ENCODE measurements around the gene SHISA7. TPM values are rescaled to one million over a fixed set of nuclear protein-coding genes. Genes with fewer than 3 reads are reported as not detected.

Gene SHISA7
- total and polyA plus RNA-seq, 10 donors = 0.03 to 0.27 TPM; not detected in 8

DNA sequence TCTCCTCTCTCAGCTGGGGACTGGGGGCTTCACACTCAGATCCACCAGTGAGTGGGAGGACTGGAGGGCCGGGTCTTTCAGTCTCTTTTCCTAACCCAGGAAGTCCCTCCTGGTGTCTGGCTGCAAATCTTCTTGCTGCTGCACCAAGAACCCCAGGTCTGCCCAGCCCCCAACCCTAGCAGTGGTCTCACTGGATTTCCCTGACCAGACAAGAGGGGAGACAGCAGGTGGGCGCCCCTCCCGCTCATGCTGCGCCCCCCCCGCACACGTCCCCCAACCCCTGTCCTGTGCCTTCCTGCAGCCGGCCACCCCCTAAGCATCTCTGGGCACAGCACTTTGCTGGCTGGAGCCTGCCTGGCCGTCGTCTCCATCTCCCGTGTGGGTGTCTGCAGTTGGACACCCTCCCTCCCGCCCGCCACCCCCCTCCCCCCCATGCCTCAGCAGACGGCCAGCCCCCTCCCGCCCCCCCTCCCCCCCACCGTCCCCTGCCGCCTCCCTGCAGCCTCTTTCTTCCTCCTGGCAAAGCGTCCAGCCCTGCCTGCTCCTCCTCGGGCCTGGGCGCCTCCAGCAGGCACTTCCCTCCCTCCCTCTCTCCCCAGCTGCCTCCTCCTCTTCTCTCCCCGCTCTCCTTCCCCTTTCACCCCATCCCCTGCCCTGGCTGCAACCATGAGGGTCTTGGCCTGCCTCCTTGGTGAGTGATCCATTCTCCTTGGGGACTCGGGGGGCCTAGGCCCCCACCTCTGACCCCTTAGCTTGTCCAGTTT is 45.0 kb upstream of the SHISA7 start, which contains the start of gene SSC5D:
Gene SSC5D (plus strand): TSS at position 513 of the 764 bp plus-strand sequence. CDS start 154 bp downstream, at position 667.
- intact Hi-C loops (cut with DNase I; ENCODE audit: low total_unique reads) = no loop called here
- peaks cover 0 to 57% (median 3%) of the 10 kb centered on the region in 7 donors for H3K27me3 ChIP-seq (replicated peaks in 1 of 7)
- H3K4me1 ChIP-seq = peaks cover 12 to 84% (median 47%) of the 10 kb centered on the region in 6 donors
- peak within 1 kb of the TSS; percentile 13 to 87 (median 68) for H3K27ac ChIP-seq
- H3K36me3 ChIP-seq = peaks cover 0 to 12% (median 5%) of the 10 kb centered on the region in 6 donors
- H3K9me3 ChIP-seq = no peaks in the 10 kb centered on the region
- H3K4me3 ChIP-seq = peak within 1 kb of the TSS in 3 of 8 donors; percentile 5 to 30 (median 25)
- TF ChIP-seq, protein P1, sequence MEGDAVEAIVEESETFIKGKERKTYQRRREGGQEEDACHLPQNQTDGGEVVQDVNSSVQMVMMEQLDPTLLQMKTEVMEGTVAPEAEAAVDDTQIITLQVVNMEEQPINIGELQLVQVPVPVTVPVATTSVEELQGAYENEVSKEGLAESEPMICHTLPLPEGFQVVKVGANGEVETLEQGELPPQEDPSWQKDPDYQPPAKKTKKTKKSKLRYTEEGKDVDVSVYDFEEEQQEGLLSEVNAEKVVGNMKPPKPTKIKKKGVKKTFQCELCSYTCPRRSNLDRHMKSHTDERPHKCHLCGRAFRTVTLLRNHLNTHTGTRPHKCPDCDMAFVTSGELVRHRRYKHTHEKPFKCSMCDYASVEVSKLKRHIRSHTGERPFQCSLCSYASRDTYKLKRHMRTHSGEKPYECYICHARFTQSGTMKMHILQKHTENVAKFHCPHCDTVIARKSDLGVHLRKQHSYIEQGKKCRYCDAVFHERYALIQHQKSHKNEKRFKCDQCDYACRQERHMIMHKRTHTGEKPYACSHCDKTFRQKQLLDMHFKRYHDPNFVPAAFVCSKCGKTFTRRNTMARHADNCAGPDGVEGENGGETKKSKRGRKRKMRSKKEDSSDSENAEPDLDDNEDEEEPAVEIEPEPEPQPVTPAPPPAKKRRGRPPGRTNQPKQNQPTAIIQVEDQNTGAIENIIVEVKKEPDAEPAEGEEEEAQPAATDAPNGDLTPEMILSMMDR (IDR thresholded peaks at IDR 0.05 in 8 of 11, conservative IDR thresholded peaks at IDR 0.05 in 3 of 11) = no peak
- TF ChIP-seq POLR2AphosphoS5 (IDR thresholded peaks at IDR 0.05) = peak in 1 of 3 donors; percentile 39
- DNase-seq = no peak
- 22 to 40% (median 36%) methylated on average over 14 to 17 of the region's 21 CpGs for WGBS, 5 donors

DNA sequence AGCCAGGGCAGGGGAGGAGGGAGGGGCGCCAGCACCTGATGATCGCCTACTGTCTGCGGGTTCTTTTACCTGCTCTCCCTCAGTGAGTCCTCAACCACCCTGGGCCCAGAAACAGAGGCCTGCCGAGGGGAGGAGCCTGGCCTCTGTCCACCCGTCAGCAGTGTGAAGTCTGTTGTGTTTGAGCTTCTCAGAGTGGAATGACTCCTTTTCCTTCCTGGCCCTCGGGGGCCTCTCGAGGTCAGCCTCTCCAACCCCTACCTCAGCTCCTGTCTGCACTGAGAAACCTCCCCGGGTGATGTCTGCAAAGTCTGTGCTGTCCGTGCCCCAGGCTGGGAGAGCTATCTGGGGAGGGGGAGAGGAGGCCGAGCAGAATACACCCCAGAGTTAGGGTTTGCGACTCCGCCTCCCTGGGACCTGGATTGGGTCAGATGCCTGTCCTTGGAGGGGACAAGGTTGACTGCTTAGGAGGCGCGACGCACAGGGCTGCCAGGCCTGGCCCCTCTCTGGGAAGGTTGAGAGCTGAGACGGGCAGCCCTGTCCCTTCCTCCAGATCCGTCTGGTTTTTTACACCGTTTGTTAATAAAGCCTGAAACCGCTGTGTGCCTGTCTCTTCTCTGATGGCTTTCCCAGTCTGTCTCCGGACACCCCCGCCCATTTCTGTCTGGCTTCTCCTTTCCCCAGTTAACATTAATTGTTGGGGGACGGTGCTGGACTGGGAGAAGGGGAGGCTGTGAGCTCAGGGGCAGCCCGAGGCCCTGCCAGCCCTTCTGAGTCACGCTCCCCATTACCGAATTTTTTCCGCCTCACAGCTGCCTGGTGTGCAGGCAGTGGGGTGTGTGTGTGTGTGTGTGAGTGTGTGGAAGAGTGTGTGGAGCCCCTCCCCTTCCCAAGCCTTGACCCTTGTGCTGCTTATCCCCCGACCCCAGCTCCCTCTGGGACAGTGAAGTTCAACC is 44.1 kb upstream of the SHISA7 start:
- Histone ChIP-seq H3K4me3 (no peak overlapping the region), H3K27me3 (replicated peaks in 1 of 7) (peaks cover 0 to 49% (median 0%) of the 10 kb centered on the region in 7 donors), H3K9me3 (no peaks in the 10 kb centered on the region), H3K4me1 (peaks cover 12 to 82% (median 45%) of the 10 kb centered on the region in 6 donors), H3K27ac (peak overlapping the region; percentile 13 to 87 (median 66)), H3K36me3 (peaks cover 0 to 21% (median 13%) of the 10 kb centered on the region in 6 donors)
- no peak for DNase-seq
- intact Hi-C loops (cut with DNase I; ENCODE audit: low total_unique reads) = no loop called here
- WGBS, 5 donors = 43 to 70% (median 54%) methylated on average over 17 to 27 of the region's 27 CpGs
- TF ChIP-seq POLR2A (IDR thresholded peaks at IDR 0.05) = no peak
- TF ChIP-seq POLR2AphosphoS5 (IDR thresholded peaks at IDR 0.05) = no peak
- TF ChIP-seq, protein P1 (IDR thresholded peaks at IDR 0.05 in 8 of 11, conservative IDR thresholded peaks at IDR 0.05 in 3 of 11) = no peak

DNA sequence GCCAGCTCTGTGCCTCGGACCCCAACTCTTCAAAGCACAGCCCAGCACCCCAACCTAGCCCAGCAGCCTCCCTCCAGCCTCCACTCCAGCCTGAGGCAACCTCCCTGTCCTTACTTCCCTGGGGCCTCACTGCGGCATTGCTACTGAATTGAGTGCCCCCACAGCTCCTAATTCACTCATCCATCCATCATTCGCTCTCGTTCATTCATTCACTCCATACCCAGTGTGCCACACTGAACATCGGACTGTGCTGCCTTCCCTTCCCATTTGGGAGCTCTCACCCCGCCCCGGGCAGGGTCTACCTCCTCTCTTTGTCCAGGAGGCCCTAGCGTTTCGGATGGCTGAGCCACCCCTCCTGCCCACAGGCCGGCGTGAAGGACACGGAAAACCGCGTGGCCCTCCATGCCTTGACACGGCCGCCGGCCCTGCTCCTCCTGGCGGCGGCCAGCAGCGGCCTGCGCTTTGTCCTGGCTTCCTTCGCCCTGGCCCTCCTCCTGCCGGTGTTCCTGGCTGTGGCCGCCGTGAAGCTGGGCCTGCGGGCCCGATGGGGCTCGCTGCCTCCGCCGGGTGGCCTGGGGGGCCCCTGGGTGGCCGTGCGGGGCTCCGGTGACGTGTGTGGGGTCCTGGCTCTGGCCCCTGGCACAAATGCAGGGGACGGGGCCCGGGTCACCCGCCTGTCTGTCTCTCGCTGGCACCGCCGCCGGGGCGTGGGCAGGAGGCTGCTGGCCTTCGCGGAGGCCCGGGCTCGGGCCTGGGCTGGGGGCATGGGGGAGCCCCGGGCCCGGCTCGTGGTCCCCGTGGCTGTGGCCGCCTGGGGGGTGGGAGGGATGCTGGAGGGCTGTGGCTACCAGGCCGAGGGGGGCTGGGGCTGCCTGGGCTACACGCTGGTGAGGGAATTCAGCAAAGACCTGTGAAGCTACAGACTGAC is 43.2 kb upstream of the SHISA7 start:
- intact Hi-C loops (cut with DNase I; ENCODE audit: low total_unique reads) = no loop called here
- Histone ChIP-seq H3K27ac (peak overlapping the region in 7 of 8 donors; percentile 55 to 87 (median 66)), H3K36me3 (peaks cover 0 to 30% (median 22%) of the 10 kb centered on the region in 6 donors), H3K4me3 (peak overlapping the region in 1 of 8 donors; percentile 78), H3K9me3 (no peaks in the 10 kb centered on the region), H3K27me3 (replicated peaks in 1 of 7) (peaks cover 0 to 39% (median 0%) of the 10 kb centered on the region in 7 donors), H3K4me1 (peaks cover 12 to 72% (median 41%) of the 10 kb centered on the region in 6 donors)
- DNase-seq = no peak
- 61 to 82% (median 80%) methylated on average over 15 to 53 of the region's 53 CpGs for WGBS, 5 donors
- TF ChIP-seq POLR2AphosphoS5 (IDR thresholded peaks at IDR 0.05) = peak in 2 of 3 donors; percentile 9 to 32
- TF ChIP-seq POLR2A (IDR thresholded peaks at IDR 0.05) = no peak
- TF ChIP-seq, protein P1 (IDR thresholded peaks at IDR 0.05 in 8 of 11, conservative IDR thresholded peaks at IDR 0.05 in 3 of 11) = peak in 3 of 11 experiments; percentile 7 to 23 (median 19)

Data from spleen (tissue), 11 donors.